ENCODE measurements around the gene HK1.
A peak's percentile ranks its signal among the peaks of the same experiment; 100 is the strongest.
"Not testable (repeated sequence)": the region's sequence is repeated elsewhere in the genome, so short reads cannot be mapped to it uniquely, and the experiment has no call there.

The HK1 gene

DNA sequence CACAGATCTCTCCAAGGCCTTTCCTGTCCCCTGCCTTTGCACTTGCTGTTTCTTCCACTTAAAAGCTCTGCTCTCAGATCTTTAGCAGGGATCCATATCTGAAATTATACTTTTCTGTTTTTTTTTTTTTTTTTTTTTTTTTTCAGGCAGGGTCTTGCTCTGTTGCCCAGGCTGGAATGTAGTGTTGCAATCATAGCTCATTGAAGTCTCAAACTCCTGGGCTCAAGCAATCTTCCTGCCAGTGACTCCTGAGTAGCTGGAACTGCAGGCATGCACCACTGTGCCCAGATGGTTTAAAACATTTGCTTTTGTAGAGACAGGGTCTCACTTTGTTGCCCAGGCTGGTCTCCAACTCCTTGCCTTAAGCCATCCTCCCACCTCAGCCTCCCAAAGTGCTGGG is 167.9 kb downstream of the HK1 start:
- Histone ChIP-seq H3K18ac (ENCODE audit: low read length) (no peak overlapping the region), H3K14ac (ENCODE audit: low read length) (no peak overlapping the region), H4K91ac (ENCODE audit: low read depth, low read length, poor library complexity) (no peak overlapping the region), H2BK120ac (ENCODE audit: low read depth, low read length) (no peak overlapping the region), H3K27me3 (ENCODE audit: control insufficient read depth in 3 of 3, insufficient read depth in 3 of 3, low read depth in 1 of 3, low read length in 3 of 3) (peaks cover 0 to 39% (median 2%) of the 10 kb centered on the region in 3 experiments), H3K4me3 (ENCODE audit: low read length in 2 of 2) (no peak overlapping the region), H2AK5ac (ENCODE audit: low read depth, low read length) (no peak overlapping the region), H3K4me2 (ENCODE audit: insufficient read depth, low read length, poor library complexity, severe bottlenecking) (no peak overlapping the region), H2BK15ac (ENCODE audit: low read length) (no peak overlapping the region), H2BK5ac (ENCODE audit: low read length) (no peak overlapping the region), H3K27ac (replicated peaks; ENCODE audit: low read length) (no peak overlapping the region), H2BK12ac (ENCODE audit: low read length) (no peak overlapping the region), H3K23ac (ENCODE audit: low read depth, low read length, poor library complexity) (no peak overlapping the region), H3K9me3 (replicated peaks in 1 of 2; ENCODE audit: control insufficient read depth in 2 of 2, insufficient read depth in 1 of 2, low read depth in 1 of 2, low read length in 2 of 2) (no peaks in the 10 kb centered on the region), H3K79me1 (ENCODE audit: low read depth, low read length) (no peaks in the 10 kb centered on the region), H4K8ac (ENCODE audit: low read depth, low read length) (no peak overlapping the region), H2AFZ (ENCODE audit: low read length) (no peak overlapping the region), H3K4ac (ENCODE audit: low read length) (no peak overlapping the region), H3K4me1 (ENCODE audit: control insufficient read depth in 2 of 2, insufficient read depth in 1 of 2, low read depth in 1 of 2, low read length in 2 of 2) (peaks cover 0 to 5% of the 10 kb centered on the region in 2 donors), H3K36me3 (replicated peaks in 1 of 2; ENCODE audit: control insufficient read depth in 2 of 2, insufficient read depth in 2 of 2, low read length in 2 of 2) (no peaks in the 10 kb centered on the region), H3K9ac (ENCODE audit: low read depth, low read length, poor library complexity) (no peak overlapping the region)
- no peak for DNase-seq (ENCODE audit: low spot score)

DNA sequence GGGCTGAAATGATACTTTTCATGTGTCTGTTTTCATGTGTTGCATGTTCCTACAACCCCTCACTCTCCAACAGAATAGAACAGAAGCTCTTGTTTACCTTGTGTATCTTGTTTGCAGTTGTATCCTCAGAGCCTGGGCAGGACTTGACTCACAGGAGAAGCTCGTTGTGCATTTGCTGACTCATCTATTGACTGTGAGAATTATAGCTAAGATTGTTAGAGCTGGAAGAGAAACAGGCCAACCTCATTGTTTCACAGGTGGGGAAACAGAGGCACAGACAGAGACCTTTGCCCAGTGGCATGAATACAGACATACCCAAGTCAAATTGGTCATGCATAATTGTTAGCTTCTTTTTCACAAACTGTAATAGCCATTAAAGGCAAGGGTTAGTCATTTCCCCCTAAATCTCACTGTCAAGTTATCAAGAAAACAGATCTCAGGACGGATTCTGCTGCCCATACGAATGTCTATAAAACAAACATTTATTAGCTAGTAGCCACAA is 168.4 kb downstream of the HK1 start:
- Histone ChIP-seq H3K9me3 (replicated peaks in 1 of 2; ENCODE audit: control insufficient read depth in 2 of 2, insufficient read depth in 1 of 2, low read depth in 1 of 2, low read length in 2 of 2) (no peaks in the 10 kb centered on the region), H2BK12ac (ENCODE audit: low read length) (no peak overlapping the region), H3K18ac (ENCODE audit: low read length) (peak overlapping the region; percentile 12), H3K4me2 (ENCODE audit: insufficient read depth, low read length, poor library complexity, severe bottlenecking) (no peak overlapping the region), H3K14ac (ENCODE audit: low read length) (no peak overlapping the region), H3K23ac (ENCODE audit: low read depth, low read length, poor library complexity) (no peak overlapping the region), H3K9ac (ENCODE audit: low read depth, low read length, poor library complexity) (no peak overlapping the region), H2BK15ac (ENCODE audit: low read length) (no peak overlapping the region), H3K36me3 (replicated peaks in 1 of 2; ENCODE audit: control insufficient read depth in 2 of 2, insufficient read depth in 2 of 2, low read length in 2 of 2) (no peaks in the 10 kb centered on the region), H3K79me1 (ENCODE audit: low read depth, low read length) (no peaks in the 10 kb centered on the region), H3K27me3 (ENCODE audit: control insufficient read depth in 3 of 3, insufficient read depth in 3 of 3, low read depth in 1 of 3, low read length in 3 of 3) (peaks cover 0 to 37% (median 5%) of the 10 kb centered on the region in 3 experiments), H3K4me3 (ENCODE audit: low read length in 2 of 2) (no peak overlapping the region), H3K4me1 (ENCODE audit: control insufficient read depth in 2 of 2, insufficient read depth in 1 of 2, low read depth in 1 of 2, low read length in 2 of 2) (peaks cover under 1 to 5% of the 10 kb centered on the region in 2 donors), H2BK120ac (ENCODE audit: low read depth, low read length) (no peak overlapping the region), H4K8ac (ENCODE audit: low read depth, low read length) (no peak overlapping the region), H2AK5ac (ENCODE audit: low read depth, low read length) (no peak overlapping the region), H2BK5ac (ENCODE audit: low read length) (no peak overlapping the region), H3K27ac (replicated peaks; ENCODE audit: low read length) (no peak overlapping the region), H4K91ac (ENCODE audit: low read depth, low read length, poor library complexity) (no peak overlapping the region), H3K4ac (ENCODE audit: low read length) (no peak overlapping the region), H2AFZ (ENCODE audit: low read length) (no peak overlapping the region)
- no peak for DNase-seq (ENCODE audit: low spot score)
- WGBS, 2 donors (ENCODE audit: extremely low coverage in 2 of 2, insufficient read length in 2 of 2, insufficient replicate concordance in 1 of 2): no CpG with 5 or more reads among the region's 3 CpGs

GRCh38 chr10:69449841-69450240 is 171.5 kb downstream of the HK1 start:
- Histone ChIP-seq H3K27ac (replicated peaks; ENCODE audit: low read length) (no peak overlapping the region), H3K9me3 (replicated peaks in 1 of 2; ENCODE audit: control insufficient read depth in 2 of 2, insufficient read depth in 1 of 2, low read depth in 1 of 2, low read length in 2 of 2) (no peaks in the 10 kb centered on the region), H3K18ac (ENCODE audit: low read length) (peak overlapping the region; percentile 31), H3K14ac (ENCODE audit: low read length) (no peak overlapping the region), H4K8ac (ENCODE audit: low read depth, low read length) (no peak overlapping the region), H3K9ac (ENCODE audit: low read depth, low read length, poor library complexity) (no peak overlapping the region), H2BK15ac (ENCODE audit: low read length) (peak overlapping the region; percentile 32), H3K79me1 (ENCODE audit: low read depth, low read length) (no peaks in the 10 kb centered on the region), H3K27me3 (ENCODE audit: control insufficient read depth in 3 of 3, insufficient read depth in 3 of 3, low read depth in 1 of 3, low read length in 3 of 3) (peaks cover 0 to 53% (median 15%) of the 10 kb centered on the region in 3 experiments), H3K4me1 (ENCODE audit: control insufficient read depth in 2 of 2, insufficient read depth in 1 of 2, low read depth in 1 of 2, low read length in 2 of 2) (peaks cover 3 to 9% of the 10 kb centered on the region in 2 donors), H3K4me2 (ENCODE audit: insufficient read depth, low read length, poor library complexity, severe bottlenecking) (no peak overlapping the region), H2AK5ac (ENCODE audit: low read depth, low read length) (no peak overlapping the region), H2BK12ac (ENCODE audit: low read length) (no peak overlapping the region), H2BK120ac (ENCODE audit: low read depth, low read length) (no peak overlapping the region), H2BK5ac (ENCODE audit: low read length) (no peak overlapping the region), H4K91ac (ENCODE audit: low read depth, low read length, poor library complexity) (no peak overlapping the region), H3K4ac (ENCODE audit: low read length) (no peak overlapping the region), H3K4me3 (ENCODE audit: low read length in 2 of 2) (no peak overlapping the region), H2AFZ (ENCODE audit: low read length) (no peak overlapping the region), H3K36me3 (replicated peaks in 1 of 2; ENCODE audit: control insufficient read depth in 2 of 2, insufficient read depth in 2 of 2, low read length in 2 of 2) (no peaks in the 10 kb centered on the region), H3K23ac (ENCODE audit: low read depth, low read length, poor library complexity) (no peak overlapping the region)
- peak; percentile 59 for DNase-seq (ENCODE audit: low spot score)
- no CpG with 5 or more reads among the region's 1 CpG for WGBS, 2 donors (ENCODE audit: extremely low coverage in 2 of 2, insufficient read length in 2 of 2, insufficient replicate concordance in 1 of 2)

DNA sequence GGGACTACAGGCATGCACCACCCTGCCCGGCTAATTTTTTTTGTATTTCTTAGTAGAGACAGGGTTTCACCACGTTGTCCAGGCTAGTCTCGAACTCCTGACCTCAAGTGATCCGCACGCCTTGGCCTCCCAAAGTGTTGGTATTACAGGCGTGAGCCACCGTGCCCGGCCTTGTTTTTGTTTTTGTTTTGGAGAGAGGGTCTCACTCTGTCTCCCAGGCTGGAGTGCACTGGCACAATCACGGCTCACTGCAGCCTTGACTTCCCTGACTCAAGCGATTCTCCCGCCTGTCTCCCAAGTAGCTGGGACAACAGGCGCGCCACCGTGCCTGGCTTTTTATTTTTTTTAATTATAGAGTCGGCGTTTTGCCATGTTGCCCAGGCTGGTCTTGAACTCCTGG is 172.1 kb downstream of the HK1 start:
- not testable (repeated sequence) for H2BK12ac ChIP-seq (ENCODE audit: low read length); DNase-seq (ENCODE audit: low spot score); H3K79me1 ChIP-seq (ENCODE audit: low read depth, low read length); H4K91ac ChIP-seq (ENCODE audit: low read depth, low read length, poor library complexity); H3K4me2 ChIP-seq (ENCODE audit: insufficient read depth, low read length, poor library complexity, severe bottlenecking); H3K4ac ChIP-seq (ENCODE audit: low read length); H3K23ac ChIP-seq (ENCODE audit: low read depth, low read length, poor library complexity); H3K27ac ChIP-seq (replicated peaks; ENCODE audit: low read length); H3K36me3 ChIP-seq (replicated peaks in 1 of 2; ENCODE audit: control insufficient read depth in 2 of 2, insufficient read depth in 2 of 2, low read length in 2 of 2); H2AK5ac ChIP-seq (ENCODE audit: low read depth, low read length); H2BK15ac ChIP-seq (ENCODE audit: low read length); H2BK120ac ChIP-seq (ENCODE audit: low read depth, low read length); H3K4me3 ChIP-seq (ENCODE audit: low read length in 2 of 2); H4K8ac ChIP-seq (ENCODE audit: low read depth, low read length); H3K4me1 ChIP-seq (ENCODE audit: control insufficient read depth in 2 of 2, insufficient read depth in 1 of 2, low read depth in 1 of 2, low read length in 2 of 2); H2AFZ ChIP-seq (ENCODE audit: low read length); H3K14ac ChIP-seq (ENCODE audit: low read length); H3K18ac ChIP-seq (ENCODE audit: low read length); H3K9me3 ChIP-seq (replicated peaks in 1 of 2; ENCODE audit: control insufficient read depth in 2 of 2, insufficient read depth in 1 of 2, low read depth in 1 of 2, low read length in 2 of 2); H2BK5ac ChIP-seq (ENCODE audit: low read length); H3K9ac ChIP-seq (ENCODE audit: low read depth, low read length, poor library complexity)
- no CpG with 5 or more reads among the region's 16 CpGs for WGBS, 2 donors (ENCODE audit: extremely low coverage in 2 of 2, insufficient read length in 2 of 2, insufficient replicate concordance in 1 of 2)
- peaks cover 0 to 53% (median 15%) of the 10 kb centered on the region in 3 experiments for H3K27me3 ChIP-seq (ENCODE audit: control insufficient read depth in 3 of 3, insufficient read depth in 3 of 3, low read depth in 1 of 3, low read length in 3 of 3)

All from neuronal stem cell (in vitro differentiated cells).